HG03354 (cell line): ENCODE data around the gene MDM2.

Experiments
- ATAC-seq: cut with Tn5 transposase; IDR thresholded peaks from one replicate; pipeline ENCODE4 v1.9.1; 2021; ENCODE audit warnings: mild to moderate bottlenecking; ENCODE audit not compliant: unreplicated experiment, poor library complexity, severe bottlenecking

The MDM2 gene

DNA sequence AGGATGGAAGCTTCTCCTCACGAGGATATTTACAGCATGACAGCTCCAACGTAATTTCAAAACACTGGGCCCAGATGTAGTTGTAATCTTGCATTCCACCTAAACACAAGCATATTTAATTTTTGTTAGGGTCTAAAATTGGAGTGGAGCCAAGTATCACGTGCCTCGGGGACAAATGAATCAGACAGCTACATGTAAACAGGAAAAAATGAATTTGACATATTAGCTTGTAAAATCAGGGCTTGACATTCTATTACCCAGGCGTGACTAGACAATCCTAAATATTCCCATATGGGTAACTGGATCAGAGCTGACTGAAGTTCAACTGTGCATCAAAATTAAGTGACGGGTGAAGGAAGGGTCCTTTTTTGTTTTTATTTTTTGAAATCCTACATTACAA is 59.0 kb downstream of the MDM2 start:
- no peak for ATAC-seq

DNA sequence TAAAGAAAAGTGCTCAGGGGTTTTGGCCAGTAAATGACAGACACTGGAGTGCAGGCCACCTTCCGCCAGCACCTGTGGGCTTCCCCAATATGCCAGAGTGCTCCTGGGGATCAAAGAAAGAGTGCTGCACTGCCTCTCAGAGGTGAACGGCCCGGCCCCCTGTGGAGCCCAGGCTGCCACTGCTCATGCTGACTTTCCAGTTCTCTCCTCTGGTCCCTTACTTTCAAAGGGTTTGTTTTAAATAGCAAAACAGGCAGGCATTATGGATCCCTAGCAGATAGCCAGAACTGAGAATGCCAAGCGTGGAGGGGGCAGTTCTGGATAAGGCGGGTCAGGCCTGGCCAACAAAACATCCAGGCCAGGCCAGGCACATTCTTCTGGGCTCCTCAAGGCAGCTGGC is 59.6 kb downstream of the MDM2 start:
- ATAC-seq: no peak

DNA sequence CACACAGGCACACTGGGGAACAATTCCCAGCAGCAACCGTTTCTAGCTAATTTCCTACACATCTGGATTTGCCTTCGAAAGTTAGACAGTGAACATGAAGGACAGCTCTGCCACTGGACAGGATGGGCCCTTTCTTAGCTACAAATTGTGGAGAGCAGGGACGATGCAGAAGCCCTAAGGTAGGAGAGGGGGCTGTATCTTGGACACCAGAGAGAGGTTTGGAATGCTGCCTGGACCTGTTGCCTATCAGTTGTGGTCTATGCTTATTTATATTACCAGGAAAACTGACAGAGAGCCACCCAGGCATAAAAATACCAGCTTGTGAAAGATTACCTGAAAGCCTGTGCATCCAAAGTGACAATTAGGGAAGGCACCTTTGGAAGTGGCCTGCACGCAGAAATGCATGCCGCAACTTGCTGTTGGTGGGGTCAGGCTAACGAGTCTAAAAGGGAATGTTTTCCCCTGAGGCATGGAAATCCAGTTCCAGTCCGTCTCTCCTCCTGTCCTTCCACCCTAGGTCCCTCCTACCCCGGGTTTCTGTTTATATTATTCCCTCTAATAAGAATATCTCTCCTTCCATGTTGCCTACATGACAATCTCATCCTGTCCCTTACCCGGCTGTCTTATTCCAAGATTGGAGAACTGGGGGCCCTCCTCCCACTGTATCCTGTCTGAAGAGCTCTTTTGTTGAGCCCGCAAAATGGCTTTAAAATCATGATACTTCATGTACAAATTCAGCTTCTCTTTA is 60.2 kb downstream of the MDM2 start:
- ATAC-seq: no peak

DNA sequence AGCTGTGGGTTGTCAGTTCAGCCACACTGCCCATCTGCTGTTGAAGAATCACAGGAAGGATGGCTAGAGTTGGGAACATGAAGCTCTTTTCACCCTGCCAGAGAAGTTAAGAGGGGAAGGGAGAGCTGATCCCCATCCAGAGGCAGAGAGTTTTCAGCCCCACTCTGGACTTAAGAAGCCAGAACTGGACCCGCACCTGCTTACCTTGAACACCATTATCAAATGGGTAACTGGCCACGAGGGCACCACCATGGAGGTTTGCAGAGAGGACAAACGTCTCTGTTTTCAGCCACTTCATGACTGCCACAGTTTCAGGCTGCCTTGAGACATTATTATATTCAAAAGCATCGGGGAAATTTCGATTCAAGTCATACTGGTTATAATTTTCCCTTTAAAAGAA is 62.0 kb downstream of the MDM2 start:
- no peak for ATAC-seq

DNA sequence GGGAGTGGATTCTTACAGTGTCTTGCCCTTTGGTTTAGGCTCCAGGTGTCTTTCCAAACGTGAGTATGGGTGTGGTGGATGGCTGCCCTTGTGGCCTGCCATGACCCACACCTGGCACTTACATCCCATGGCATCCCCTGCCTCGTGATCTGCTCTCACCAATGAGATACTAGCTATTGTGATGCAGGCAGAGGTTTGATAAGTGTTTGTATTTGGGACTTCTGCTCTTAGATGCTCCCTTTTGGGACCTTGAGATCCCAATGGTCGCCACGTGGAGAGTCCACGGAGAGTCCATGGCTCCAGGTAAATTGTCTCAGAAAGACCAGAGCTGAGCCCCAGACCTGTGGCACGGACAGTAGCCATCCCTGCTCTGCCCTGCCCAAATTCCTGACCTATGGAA is 62.5 kb downstream of the MDM2 start:
- ATAC-seq: no peak

DNA sequence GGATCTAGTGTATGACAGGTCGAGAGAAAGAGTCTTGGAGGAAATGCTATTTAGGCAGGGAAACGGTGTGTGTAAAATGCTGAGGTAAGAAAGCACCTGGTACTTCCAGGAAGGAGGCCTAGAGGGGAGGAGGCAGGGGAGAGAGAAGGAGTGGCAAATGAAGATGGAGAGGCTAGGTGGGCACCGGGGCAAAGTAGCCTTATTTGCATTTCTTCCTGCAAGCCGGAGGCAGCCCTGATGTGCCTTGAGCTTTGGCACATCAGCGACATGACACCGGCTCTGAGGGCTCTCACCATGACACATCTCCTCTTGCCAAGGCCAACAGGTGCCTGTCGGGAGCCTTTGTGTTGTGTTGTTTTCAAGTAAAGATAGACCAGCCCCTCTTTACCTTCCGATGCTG is 63.4 kb downstream of the MDM2 start:
- ATAC-seq: no peak

DNA sequence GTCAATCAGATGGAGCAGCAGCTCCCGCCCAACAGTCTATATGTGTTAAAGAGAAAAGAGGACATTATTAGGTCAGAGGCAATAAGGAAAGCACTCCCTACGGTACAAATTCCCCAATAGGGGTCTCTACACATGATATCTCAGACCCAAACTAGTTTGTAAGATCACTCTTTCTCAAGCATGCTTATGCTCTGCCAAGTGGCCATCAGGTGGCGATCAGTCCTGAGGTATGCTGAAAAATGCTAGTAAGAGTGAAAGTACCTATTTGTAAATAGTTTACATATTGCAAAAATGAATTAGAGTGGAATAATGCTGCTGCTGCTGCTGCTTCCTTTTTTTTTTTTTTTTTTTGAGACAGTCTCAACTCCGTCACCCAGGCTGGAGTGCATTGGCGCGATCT is 63.9 kb downstream of the MDM2 start:
- ATAC-seq: peak; percentile 68

DNA sequence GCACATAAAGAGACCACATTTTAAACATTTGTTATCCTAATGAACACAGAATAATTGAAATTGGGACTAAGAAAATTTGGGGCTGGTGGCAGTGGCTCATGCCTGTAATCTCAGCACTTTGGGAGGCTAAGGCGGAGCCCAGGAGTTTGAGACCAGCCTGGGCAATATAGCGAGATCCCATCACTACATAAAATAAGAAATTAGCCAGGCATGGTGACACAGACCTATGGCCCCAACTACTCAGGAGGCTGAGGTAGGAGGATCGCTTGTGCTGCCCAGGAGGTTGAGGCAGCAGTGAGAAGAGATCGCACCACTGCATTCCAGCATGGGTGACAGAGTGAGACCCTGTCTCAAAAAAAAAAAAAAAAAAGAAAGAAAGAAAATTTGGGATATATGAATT is 65.3 kb downstream of the MDM2 start:
- ATAC-seq: no peak

DNA sequence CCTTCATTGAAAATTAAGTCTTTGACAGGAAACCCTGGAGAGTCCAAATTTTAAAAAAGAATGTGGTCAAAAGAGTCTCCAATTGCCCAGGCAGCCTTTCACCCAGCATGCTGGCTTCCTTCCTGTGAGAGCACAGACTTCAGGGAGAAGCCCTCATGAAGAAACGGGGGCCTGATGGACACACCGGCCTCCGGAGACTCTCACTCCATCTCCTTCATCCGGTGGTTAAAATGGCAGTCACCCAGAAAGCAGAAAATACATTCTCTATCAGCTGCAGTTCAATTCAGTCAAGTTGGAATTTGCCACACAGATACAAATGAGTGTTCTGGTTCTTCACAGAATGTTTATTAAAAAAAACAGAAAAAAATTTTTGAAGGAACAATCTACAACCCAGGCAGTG is 68.5 kb downstream of the MDM2 start:
- ATAC-seq: no peak

DNA sequence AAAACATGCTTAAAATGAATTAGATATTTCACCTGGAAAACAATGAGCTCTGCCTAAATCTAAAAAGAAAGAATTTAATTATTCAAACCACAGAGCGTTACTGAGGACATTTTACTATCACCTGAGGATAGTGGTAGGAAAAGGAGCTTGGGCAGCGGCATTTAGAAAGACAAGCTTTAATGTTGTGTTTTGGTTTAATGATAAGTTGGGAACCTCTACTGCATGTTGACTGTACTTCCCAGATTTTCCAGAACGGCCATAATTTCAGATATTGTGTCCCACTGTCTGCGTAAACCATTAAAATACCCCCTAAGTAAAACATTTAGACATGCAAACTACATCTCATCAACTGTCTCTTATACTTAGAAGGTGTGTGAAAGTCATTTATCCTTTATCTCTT is 69.6 kb downstream of the MDM2 start:
- no peak for ATAC-seq

DNA sequence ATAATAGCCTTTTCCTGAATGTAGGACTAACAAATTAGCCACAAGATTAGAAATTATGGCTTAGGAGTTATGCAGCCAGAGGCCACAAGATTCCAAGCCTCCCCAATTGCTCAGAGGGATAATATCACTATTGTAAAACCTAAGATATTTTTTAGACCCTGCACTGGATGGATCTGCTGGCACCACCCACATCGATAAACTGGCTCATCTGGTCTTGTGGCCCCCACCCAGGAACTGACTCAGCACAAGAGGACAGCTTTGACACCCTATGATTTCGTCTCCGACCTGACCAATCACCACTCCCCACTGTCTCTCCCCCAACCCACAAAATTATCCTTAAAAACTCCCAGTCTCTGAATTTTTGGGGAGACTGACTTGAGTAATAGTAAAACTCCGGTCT is 70.3 kb downstream of the MDM2 start:
- no peak for ATAC-seq

DNA sequence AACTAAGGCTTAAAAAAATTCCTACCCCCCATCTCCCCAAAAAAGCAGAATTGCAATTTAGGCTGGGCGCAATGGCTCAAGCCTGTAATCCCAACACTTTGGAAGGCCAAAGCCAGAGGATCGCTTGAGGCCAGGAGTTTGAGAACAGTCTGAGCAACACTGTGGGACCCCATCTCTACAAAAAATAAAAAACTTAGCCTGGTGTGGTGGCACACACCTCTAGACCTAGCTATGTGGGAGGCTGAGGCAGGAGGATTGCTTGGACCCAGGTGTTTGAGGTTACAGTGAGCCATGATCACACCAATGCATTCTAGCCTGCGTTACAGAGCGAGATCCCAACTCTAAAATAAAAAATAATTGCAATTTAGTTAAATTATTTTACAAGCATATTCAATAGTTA is 70.9 kb downstream of the MDM2 start:
- no peak for ATAC-seq

DNA sequence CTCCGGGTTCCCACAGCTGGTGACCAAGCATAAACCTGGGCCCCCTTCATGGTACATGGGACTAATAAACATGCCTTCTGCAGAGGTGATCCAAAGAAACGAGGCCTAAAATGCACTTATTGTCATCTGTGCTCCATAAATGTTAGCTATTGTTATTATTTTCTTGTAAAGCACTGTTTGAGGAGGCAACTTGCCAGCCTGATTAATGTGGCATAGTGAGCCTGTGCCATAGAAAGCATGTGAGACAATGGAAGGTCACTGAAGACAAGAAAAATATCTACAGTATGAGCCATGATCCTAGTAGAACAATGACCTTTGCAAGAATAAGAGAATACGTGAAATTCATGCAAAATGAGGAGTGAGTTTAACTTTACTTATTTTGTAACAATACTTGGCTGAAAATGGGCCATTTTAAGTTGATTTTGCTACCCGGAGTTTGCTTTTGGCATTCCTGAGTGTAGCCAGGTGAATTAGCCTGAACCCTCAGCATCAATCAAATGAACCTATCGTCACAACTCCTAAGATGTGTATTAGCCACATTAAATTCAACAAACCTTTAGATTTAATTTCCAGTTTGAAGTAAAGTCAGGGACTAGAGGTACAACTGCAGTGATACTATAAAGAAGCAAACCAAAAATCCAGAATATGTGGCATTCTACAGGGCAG is 72.8 kb downstream of the MDM2 start:
- ATAC-seq: no peak

DNA sequence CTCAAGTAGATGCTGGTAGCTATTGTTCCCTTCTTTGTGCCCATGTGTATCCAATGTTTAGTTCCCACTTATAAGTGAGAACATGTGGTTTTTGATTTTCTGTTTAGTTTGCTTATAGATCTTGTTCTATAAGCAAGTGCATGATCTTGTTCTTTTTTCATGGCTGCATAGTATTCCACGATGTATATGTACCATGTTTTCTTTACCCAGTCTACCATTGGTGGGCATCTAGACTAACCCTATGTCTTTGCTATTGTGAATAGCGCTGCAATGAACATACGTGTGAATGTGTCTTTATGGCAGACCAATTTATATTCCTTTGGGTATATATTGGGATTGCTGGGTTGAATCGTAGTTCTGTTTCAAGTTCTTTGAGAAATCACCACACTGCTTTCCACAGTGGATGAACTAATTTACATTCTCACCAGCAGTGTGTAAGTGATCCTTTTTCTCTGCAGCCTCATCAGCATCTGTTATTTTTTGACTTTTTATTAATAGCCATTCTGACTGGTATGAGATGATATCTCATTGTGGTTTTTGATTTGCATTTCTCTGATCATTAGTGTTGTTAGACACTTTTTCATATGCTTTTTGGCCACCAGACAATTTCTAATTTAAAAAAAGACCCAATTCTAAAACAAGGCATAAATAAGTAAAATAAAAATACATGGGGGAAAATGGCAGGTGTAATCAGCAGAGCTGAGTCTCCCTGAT is 74.4 kb downstream of the MDM2 start:
- no peak for ATAC-seq

DNA sequence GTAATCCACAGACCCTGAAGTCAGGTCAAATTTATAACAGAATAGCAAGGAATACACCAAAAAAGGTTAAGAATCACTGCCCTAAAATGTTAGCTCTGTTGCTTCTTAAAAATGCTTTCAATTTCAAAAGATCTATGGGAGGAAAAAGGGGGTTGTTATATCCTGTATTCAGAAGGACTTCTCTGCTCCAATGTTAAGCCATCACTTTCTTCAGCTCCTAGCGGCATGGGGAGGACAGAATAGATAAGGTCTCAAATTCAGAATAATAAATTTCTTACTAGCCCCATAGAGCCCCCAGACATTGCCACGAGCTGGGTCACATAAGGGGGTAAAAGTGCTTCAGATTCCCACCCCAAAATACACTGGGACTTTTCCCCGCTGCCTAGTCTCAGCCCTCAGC is 75.2 kb downstream of the MDM2 start:
- no peak for ATAC-seq

DNA sequence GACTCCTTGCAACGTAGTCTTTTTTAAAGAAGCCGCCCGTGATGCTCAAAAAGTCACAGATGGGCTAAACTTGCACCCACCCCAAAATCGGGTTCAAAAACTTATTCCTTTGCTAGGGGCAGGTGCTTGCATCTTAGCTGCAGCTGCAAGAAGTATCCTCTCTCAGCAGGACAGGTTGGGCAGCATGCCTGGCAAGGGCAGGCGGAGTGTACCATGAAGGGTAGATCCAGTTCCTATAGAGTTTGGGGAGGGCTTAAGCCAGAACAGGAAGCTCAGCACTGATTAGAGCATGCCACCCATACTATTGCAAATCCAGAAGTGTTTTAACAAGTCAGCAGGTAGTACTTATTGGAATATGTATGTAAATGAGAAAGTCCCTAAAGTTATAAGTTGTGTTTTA is 76.3 kb downstream of the MDM2 start:
- no peak for ATAC-seq

DNA sequence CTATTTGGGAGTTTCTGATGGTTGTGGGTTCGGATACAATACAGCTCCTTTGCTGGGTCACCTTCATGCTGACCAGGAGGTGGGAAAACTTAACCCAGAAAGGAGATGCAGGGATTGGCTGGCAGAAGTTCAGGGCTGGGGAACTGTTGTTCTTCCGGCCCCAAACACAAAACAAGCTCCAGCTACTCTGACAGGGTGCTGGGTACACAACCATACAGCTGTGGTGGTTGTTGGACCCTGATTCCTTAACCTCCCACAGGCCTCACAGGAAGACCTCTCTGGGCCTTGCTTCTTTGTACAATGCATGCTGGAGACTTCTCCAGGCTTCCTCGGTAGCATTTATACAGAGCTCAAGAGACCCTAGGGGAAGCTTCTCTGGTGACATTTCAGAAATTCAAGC is 77.4 kb downstream of the MDM2 start:
- ATAC-seq: no peak

DNA sequence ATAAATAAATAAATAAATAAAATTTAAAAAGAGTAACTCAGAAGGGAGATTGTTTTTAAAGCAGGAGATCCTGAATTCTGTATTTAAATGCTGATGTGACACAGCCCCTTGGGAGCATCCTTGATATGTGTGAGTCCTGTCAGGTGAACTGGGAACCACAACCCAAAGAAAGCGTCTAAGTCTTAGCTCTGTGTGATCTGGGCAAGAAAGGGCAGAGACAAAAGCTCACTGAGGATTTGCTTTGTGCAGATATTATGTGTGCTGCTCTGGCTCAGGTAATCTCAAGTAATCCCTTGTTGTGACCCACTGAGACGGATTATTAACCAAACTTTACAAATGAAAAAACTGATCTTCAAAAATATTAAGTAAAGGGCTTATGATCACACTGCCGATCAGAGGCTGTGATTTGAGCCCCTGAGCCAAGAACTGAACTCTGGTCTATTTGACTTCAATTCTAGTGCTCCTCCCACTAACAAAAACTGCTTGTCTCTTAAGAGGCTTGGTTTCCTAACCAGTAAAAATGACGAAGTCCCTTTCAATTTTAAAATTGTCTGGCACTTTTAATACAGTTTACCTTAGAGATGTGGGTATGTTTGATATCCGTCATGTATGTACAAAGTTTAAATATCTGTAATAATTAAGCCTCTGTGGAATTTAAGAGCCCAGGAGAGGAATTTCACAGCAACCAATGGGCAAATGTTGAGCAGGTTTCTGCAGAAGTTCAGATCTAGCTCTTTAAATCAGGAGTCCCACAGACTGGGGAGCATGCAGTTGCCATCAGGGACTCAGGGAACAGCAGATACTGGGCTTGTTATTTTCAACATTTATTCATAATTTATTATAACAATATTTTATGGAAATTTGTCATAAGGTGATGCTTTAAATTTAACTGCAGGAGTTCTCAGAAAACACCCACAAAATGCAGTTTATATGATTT is 78.9 kb downstream of the MDM2 start:
- no peak for ATAC-seq

DNA sequence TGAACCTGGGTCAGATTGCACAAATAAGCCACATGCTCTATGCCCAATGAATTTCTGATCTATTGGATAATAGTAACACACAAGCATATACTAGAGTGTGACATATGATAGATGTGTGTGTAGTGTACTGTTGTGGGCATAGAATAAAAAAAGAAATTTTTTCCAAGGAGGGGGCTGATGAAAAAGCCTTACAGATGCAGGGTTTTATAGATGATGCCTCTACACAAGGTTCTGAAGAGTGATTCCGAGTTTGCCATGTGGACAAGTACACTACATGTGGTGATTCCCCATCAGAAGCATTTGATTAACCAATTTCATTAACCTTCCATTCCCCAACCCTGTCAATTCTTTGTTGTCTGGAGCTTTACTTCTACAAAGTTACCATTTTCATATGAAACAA is 79.7 kb downstream of the MDM2 start:
- ATAC-seq: no peak

DNA sequence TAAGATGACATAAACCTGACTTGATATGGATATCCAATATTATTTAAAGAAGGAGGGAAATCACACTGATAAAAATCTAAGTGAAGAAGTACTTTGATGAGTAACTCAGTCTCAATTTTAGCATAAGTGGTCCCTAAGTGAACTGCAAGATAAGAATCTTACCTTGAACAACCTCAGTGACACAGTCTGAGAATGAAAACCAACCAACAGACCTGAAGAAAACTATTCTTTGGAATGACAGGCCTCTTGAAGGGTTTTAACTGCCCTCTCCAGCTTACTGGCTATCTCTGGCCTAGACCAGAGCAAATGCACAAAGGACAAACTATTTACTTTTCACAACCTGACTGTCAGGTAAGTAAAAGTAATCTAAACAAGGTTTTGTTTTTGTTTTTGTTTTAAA is 80.3 kb downstream of the MDM2 start:
- ATAC-seq: no peak
